Lung (tissue), 12 donors: Measurements from ENCODE around the gene CGNL1. TPM values are rescaled to one million over a fixed set of nuclear protein-coding genes. Genes with fewer than 3 reads are reported as not detected.
A peak's percentile ranks its signal among the peaks of the same experiment; 100 is the strongest.

Experiments used
- ATAC-seq: fragments of 200-7000 bp; cut with Tn5 transposase; one replicate; pipeline ENCODE4 v1.9.1; 2020; ENCODE audit warnings: moderate number of reproducible peaks; ENCODE audit not compliant: insufficient read depth, low FRiP score
- DNase-seq, 3 donors: peaks; one replicate each; pipeline ENCODE4 v3.0.0-alpha.2; 2013 to 2017
- H3K27ac ChIP-seq, 2 donors: one replicate each; pipeline ENCODE4 v1.5.1; 2013; ENCODE audit warnings: mild to moderate bottlenecking in 2 of 2, moderate library complexity in 2 of 2, control low read depth in 1 of 2, inconsistent platforms in 1 of 2, low read depth in 1 of 2, low read length in 1 of 2
- H3K27me3 ChIP-seq, 3 donors: one replicate each; pipeline ENCODE4 v1.5.1; 2013; ENCODE audit warnings: low read length in 2 of 3; ENCODE audit not compliant: control insufficient read depth in 3 of 3, insufficient read depth in 3 of 3
- H3K36me3 ChIP-seq, 4 donors: one replicate each; pipeline ENCODE4 v1.5.1; 2013; ENCODE audit warnings: low read length in 4 of 4, mild to moderate bottlenecking in 1 of 4, moderate library complexity in 1 of 4; ENCODE audit not compliant: control insufficient read depth in 4 of 4, insufficient read depth in 4 of 4
- H3K4me1 ChIP-seq, 5 donors: one replicate each; pipeline ENCODE4 v1.5.1; 2013; ENCODE audit warnings: low read length in 5 of 5, mild to moderate bottlenecking in 2 of 5, moderate library complexity in 1 of 5; ENCODE audit not compliant: control insufficient read depth in 5 of 5, insufficient read depth in 5 of 5
- H3K4me3 ChIP-seq: one replicate; pipeline ENCODE4 v1.5.1; 2013; ENCODE audit warnings: mild to moderate bottlenecking, control low read depth, moderate library complexity
- H3K9ac ChIP-seq, 2 donors: one replicate each; pipeline ENCODE4 v1.5.1; 2013; ENCODE audit warnings: low read length in 2 of 2, control low read depth in 1 of 2; ENCODE audit not compliant: insufficient read depth in 1 of 2
- H3K9me3 ChIP-seq, 4 donors: one replicate each; pipeline ENCODE4 v1.5.1; 2013; ENCODE audit warnings: low read length in 3 of 4, mild to moderate bottlenecking in 1 of 4, moderate library complexity in 1 of 4; ENCODE audit not compliant: control insufficient read depth in 4 of 4, insufficient read depth in 3 of 4
- CTCF ChIP-seq: IDR thresholded peaks from 2 replicates; pipeline ENCODE4 v1.5.1; 2012; ENCODE audit warnings: mild to moderate bottlenecking; ENCODE audit errors: control extremely low read depth, extremely low read depth
- WGBS, 2 donors: extraction: QIAGEN DNeasy Blood & Tissue Kit; methylation state at CpG; one replicate each; pipeline ENCODE4 v1.1.7; 2013; 5-methylcytosine and 5-hydroxymethylcytosine counted together
- polyA plus RNA-seq, 2 donors: library from polyadenylated mRNA; stranded (reverse); fragments of 200-250 nt; gene quantifications; one replicate each; pipeline ENCODE4 v1.2.1, GENCODE V29; 2013
- total RNA-seq, 2 donors: library from RNA; depleted of rRNA in 1 of 2; stranded (reverse); fragments of >200 nt in 1 of 2; gene quantifications; one replicate each; pipeline ENCODE4 v1.2.1, GENCODE V29; 2014 to 2021
- donor health status: control.
- donor health status: control.
- donor health status: Bipolar disorder and iron deficiency.
- donor health status: healthy.
- donor health status: DM: yes; HTN: yes; CAD: no.

Gene CGNL1
- total and polyA plus RNA-seq, 4 donors: 9.0 to 42.5 (median 22.9) TPM

- Histone ChIP-seq H3K9ac (no peak overlapping the region), H3K27ac (peak overlapping the region; percentile 69), H3K36me3 (peaks cover 0 to 4% (median 0%) of the 10 kb centered on the region in 4 donors)
These were observed 173.6 kb downstream of the CGNL1 start for GRCh38 chr15:57549935-57550334.

GRCh38 chr15:57550640-57551039 lies 174.3 kb downstream of the CGNL1 start:
- Histone ChIP-seq H3K9ac (no peak overlapping the region), H3K4me1 (peaks cover 12 to 37% (median 21%) of the 10 kb centered on the region in 5 donors), H3K27me3 (no peaks in the 10 kb centered on the region), H3K4me3 (no peak overlapping the region), H3K27ac (peak overlapping the region; percentile 83 to 95), H3K36me3 (peaks cover 0 to 3% (median 0%) of the 10 kb centered on the region in 4 donors), H3K9me3 (no peaks in the 10 kb centered on the region)
- DNase-seq: peak in 2 of 3 donors; percentile 47 to 76
- 36 to 57% methylated on average over 4 of the region's 4 CpGs for WGBS, 2 donors
- ATAC-seq: no peak
- no peak for TF ChIP-seq CTCF

More at GRCh38 chr15:57549935-57550334, 173.6 kb downstream of the CGNL1 start:
- H3K27me3 ChIP-seq: no peaks in the 10 kb centered on the region
- DNase-seq (no peak), ATAC-seq (no peak)
- WGBS, 2 donors: 73 to 81% methylated on average over 6 of the region's 6 CpGs
- H3K4me1 ChIP-seq: peaks cover 6 to 30% (median 21%) of the 10 kb centered on the region in 5 donors
- H3K4me3 ChIP-seq: no peak overlapping the region
- no peaks in the 10 kb centered on the region for H3K9me3 ChIP-seq
- no peak for TF ChIP-seq CTCF

- Histone ChIP-seq H3K9me3 (no peaks in the 10 kb centered on the region), H3K4me3 (no peak overlapping the region), H3K27me3 (no peaks in the 10 kb centered on the region), H3K27ac (peak overlapping the region; percentile 74 to 96), H3K9ac (no peak overlapping the region), H3K36me3 (no peaks in the 10 kb centered on the region), H3K4me1 (peaks cover 16 to 46% (median 22%) of the 10 kb centered on the region in 5 donors)
- 48 to 66% methylated on average over 16 of the region's 16 CpGs for WGBS, 2 donors
- ATAC-seq: peak; percentile 75
- no peak for TF ChIP-seq CTCF
- DNase-seq: peak; percentile 74 to 79 (median 74)
These were observed 175.7 kb downstream of the CGNL1 start for GRCh38 chr15:57551715-57552677.
